DND-41 (cell line): Measurements from ENCODE around the gene ESRRB.
"Not testable (repeated sequence)": the region's sequence is repeated elsewhere in the genome, so short reads cannot be mapped to it uniquely, and the experiment has no call there.

Source experiments
- CTCF ChIP-seq: IDR thresholded peaks from 2 replicates; pipeline ENCODE4 v1.5.1; 2012; ENCODE audit warnings: borderline replicate concordance, low read length, moderate library complexity, mild to moderate bottlenecking; ENCODE audit not compliant: poor library complexity, severe bottlenecking; ENCODE audit errors: extremely low read depth
- EZH2 ChIP-seq: IDR thresholded peaks from 3 replicates; pipeline ENCODE4 v1.6.1; 2012; ENCODE audit warnings: borderline replicate concordance, low read depth, mild to moderate bottlenecking, moderate library complexity, low read length, inconsistent platforms; ENCODE audit not compliant: severe bottlenecking

DNA sequence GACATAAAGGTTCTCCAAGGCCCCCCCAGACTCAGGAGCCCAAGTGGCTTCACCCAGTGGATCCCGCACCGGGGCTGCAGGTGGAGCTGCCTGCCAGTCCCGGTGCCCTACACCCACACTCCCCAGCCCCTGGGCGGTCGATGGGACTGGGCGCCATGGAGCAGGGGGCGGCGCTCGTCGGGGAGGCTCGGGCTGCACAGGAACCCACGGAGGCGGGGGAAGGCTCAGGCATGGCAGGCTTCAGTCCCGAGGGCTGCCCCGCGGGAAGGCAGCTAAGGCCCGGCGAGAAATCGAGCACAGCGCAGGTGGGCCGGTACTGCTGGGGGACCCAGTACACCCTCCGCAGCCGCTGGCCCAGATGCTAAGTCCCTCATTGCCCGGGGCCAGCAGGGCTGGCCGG is 160.7 kb downstream of the ESRRB start:
- TF ChIP-seq CTCF, EZH2: not testable (repeated sequence)
